ENCODE measurements around the gene METTL26. TPM values are rescaled to one million over a fixed set of nuclear protein-coding genes. Genes with fewer than 3 reads are reported as not detected.

METTL26 gene
- total RNA-seq, 1 donor from 2014 or later, result 59.4 TPM

DNA sequence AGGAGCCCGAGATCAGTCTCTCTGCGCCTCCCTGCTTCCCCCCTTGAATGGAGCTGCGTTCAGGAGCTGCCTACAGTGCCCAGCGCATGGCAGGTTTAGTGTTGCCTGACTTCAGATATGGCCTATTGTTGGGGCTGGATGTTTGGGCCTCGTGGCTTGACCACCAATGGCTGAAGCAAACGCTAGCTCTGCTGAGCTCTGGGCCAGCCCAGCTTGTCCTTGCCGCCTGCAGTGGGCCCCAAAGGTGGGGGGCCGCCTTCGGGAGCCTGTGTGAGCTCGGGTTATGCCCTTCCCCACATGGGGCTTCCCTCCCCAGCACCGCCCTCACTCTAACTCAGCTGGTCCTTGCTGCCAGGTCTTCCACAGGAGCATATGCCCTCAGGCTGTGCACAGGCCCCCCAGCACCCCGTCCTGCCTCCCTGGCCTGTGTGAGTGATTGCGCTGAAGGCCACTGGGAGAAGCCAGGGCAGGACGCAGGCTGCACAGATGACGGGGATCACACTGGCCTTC is 2.0 kb upstream of the METTL26 start:
- DNase-seq (ENCODE audit: low read depth in 2 of 2), result no peak

- DNase-seq (ENCODE audit: low read depth in 2 of 2), result peak; percentile 66 to 91
Measured at GRCh38 chr16:637081-638018, 1.2 kb upstream of the METTL26 start.

DNA sequence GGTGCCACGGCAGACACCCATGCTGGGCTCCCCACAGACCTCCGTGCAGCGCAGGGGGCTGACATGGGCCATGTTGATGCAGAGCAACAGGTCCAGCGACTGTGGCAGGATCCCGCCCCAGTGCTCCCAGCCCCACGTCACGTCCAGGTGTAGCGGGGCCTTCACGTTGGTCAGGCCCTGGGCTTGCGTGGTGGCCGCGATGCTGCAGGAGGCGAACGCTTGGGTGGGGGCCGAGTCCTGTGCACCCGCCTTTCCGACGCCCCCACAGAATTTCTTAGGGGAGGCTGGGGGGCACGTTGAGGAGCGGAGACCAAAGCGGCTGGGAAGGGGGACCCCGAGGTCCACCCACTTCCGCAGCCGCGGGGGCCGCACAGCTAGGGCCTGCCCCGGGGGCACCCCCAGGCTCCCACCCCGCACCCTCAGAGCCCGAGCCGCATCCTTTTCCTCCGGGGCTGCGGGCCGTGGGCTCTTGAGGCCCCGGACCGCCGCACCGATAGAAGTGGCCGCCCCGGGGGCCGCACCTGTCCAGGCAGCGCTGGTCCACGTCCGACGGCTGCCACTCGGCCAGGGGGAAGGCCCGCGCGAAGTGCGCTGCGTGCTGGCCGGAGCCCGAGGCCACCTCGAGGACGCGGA is 416 bp downstream of the METTL26 start:
- no peak for DNase-seq (ENCODE audit: low read depth in 2 of 2)

DNA sequence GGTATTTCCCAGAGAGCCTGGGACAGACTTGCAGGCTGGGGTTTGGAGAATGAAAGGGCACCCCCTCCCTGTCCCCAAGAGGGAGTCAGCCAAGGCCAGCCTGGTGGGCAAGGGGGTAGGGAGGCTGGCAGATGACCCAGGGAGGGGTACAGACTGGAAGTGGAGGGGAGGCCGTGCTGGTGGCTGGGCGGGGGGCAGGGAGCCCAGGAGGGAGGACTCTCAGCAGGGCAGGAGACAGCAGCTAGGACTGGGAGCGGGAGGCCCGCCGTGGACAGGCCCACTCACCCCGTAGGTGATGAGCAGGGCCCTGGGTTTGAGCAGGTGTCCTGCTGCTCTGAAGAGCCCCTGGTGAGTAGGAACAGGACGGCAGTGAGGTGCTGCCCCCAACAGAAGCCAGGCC is 1.1 kb downstream of the METTL26 start:
- DNase-seq (ENCODE audit: low read depth in 2 of 2), result no peak

- DNase-seq (ENCODE audit: low read depth in 2 of 2), result no peak
Measured at GRCh38 chr16:634051-634670, 1.9 kb downstream of the METTL26 start.

DNA sequence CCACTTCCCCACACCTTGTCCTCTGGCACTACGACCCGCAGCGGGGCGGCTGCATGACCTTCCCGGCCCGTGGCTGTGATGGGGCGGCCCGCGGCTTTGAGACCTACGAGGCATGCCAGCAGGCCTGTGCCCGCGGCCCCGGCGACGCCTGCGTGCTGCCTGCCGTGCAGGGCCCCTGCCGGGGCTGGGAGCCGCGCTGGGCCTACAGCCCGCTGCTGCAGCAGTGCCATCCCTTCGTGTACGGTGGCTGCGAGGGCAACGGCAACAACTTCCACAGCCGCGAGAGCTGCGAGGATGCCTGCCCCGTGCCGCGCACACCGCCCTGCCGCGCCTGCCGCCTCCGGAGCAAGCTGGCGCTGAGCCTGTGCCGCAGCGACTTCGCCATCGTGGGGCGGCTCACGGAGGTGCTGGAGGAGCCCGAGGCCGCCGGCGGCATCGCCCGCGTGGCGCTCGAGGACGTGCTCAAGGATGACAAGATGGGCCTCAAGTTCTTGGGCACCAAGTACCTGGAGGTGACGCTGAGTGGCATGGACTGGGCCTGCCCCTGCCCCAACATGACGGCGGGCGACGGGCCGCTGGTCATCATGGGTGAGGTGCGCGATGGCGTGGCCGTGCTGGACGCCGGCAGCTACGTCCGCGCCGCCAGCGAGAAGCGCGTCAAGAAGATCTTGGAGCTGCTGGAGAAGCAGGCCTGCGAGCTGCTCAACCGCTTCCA is 2.6 kb downstream of the METTL26 start:
- no peak for DNase-seq (ENCODE audit: low read depth in 2 of 2)

DNA sequence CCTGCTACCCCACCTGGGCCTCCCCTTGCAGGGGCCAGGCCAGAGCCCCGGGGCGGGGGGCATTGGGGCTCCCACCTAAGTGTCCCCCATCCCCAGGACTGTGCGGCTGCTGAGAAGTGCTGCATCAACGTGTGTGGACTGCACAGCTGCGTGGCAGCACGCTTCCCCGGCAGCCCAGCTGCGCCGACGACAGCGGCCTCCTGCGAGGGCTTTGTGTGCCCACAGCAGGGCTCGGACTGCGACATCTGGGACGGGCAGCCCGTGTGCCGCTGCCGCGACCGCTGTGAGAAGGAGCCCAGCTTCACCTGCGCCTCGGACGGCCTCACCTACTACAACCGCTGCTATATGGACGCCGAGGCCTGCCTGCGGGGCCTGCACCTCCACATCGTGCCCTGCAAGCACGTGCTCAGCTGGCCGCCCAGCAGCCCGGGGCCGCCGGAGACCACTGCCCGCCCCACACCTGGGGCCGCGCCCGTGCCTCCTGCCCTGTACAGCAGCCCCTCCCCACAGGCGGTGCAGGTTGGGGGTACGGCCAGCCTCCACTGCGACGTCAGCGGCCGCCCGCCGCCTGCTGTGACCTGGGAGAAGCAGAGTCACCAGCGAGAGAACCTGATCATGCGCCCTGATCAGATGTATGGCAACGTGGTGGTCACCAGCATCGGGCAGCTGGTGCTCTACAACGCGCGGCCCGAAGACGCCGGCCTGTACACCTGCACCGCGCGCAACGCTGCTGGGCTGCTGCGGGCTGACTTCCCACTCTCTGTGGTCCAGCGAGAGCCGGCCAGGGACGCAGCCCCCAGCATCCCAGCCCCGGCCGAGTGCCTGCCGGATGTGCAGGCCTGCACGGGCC is 3.4 kb downstream of the METTL26 start:
- DNase-seq (ENCODE audit: low read depth in 2 of 2), result no peak

DNA sequence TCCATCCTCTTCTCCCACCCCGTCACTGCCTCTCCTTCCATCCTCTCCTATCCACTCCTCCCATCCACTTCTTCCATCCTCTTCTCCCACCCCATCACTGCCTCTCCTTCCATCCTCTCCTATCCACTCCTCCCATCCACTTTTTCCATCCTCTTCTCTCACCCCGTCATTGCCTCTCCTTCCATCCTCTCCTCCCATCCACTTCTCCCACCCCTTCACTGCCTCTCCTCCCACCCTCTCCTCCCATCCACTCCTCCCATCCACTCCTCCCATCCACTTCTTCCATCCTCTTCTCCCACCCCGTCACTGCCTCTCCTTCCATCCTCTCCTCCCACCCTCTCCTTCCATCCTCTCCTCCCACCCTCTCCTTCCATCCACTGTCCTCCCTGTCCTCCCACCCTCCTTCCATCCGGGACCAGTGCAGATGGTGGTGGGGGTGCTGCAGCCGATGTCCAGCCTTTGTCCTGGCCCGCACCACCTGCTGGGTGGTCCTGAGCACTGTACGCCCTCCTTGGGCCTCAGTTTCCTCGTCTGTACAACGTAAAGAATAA is 4.2 kb downstream of the METTL26 start:
- DNase-seq (ENCODE audit: low read depth in 2 of 2), result no peak

GRCh38 chr16:630815-631405 is 5.2 kb downstream of the METTL26 start, which contains the start of gene WFIKKN1:
TSS of gene WFIKKN1 (plus strand) at chr16:630985. CDS start at chr16:631254, 269 bp downstream.
- DNase-seq (ENCODE audit: low read depth in 2 of 2), result no peak

DNA sequence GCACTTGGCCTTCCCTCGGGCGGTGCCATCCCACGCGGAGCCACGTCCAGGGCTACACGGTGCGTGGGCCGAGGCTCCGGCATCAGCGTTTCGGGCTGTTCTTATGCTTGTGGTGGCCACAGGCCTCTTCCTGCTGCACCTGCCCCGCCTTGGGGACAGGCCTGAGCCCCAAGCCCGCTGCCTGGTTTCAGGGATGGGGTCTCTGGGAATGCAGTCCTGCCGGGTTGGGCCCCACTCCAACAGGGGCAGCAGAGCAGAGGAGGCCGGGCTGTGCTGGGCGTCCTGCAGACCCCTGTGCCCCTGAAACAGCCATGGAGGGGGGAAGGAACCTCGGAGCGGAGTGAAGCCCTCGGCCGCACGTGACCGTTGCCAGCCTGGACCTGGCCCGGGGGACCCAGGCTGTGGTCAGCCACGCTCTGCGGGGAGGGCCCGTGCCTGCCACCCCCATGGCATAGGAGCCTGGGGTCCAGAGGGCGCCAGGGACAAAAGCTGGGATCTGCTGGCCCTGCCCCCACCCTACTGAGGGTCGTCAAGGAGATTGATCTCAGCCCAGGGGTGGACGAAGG is 5.8 kb downstream of the METTL26 start:
- DNase-seq (ENCODE audit: low read depth in 2 of 2), result no peak

DNA sequence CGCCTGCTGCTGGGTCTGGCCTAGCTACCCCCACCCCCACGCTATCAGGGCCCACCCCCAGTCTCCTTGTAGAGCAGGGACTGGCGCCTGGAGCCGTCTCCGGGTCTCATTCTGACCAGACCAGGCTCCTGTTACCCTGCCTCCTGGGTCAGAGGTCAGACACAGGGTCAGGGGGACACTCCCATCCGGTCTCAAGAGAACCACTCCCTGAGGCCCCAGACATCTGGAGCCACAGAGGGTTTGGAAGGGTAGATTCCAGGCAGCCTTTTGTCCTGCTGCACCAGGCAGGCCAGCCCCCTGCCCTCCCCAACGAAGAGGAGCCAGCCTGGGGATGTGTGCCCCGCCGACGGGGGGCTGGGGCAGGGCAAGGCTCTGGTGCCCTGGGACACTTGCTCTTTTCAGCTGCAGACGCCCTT is 6.3 kb downstream of the METTL26 start:
- DNase-seq (ENCODE audit: low read depth in 2 of 2), result no peak

- no peak for DNase-seq (ENCODE audit: low read depth in 2 of 2)
Measured at GRCh38 chr16:629185-629832, 6.8 kb downstream of the METTL26 start.

DNA sequence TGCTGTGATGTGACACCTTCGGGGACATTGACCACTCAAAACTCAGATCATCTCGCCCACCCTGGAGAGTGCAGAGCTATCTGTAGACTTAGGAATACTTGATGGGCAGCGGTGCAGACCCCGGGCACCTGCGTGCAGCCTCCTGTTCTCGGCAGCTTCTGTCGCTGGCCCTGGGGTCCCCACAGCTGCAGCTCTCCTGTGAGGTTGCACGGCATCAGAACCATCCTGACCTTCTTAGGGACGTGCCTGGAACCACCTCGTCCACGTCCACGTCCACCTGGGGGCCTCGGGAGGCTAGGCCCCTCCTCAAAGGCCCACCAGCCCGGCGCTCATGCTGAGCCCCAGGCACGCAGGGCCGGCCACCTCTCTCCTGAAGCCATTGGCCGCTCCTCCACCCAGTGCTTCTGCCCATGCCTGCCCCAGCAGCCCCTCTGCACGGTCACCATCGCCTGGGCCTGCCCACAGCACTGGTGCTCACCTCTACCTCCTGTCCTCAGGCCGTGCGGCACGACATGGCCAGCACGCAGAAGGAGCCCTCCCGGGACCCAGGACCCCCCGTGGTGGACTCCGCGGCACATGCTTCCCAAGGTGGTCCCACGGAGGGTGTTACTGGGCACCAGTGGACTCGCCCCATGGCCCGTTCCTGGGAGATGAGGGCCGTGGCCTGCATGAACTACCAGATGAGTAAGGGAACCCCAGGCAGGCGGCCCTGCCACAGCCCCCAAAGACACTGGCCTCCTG is 7.6 kb downstream of the METTL26 start:
- no peak for DNase-seq (ENCODE audit: low read depth in 2 of 2)

DNA sequence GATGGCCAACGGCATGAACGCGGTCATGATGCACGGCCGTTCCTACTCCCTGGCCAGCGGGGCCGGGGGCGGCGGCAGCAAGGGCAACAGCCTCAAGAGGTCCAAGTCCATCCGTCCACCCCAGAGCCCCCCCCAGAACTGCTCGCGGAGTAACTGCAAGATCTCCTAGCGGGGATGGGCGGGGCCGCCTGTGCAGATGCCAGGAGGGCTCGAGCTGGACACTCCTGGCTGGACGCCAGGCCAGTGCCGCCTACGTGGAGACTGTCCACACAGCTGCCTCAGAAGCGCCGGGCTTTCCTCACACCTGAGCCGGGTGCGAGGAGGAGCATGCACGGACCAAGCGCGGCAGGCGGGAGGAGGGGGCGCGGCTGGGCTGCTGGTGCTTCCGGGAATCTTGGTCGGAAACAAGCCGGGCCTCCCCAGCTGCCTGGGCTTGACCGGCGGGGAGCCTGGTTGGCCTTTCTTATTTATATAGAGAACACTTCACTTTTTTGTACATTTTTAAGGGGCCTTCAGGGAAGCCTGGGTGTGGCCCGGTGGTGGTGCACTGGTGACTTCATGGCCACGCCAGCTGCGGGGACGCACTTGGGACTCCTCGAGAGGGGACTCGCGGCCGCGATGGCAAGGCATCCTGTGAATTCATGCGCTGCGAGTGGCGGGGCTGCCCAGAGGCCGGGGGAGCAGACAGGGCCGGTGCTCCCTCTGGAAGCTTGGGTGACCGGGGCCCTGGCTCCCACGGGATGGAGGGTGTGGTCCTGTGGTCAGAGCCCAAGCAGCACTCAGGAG is 8.5 kb downstream of the METTL26 start:
- DNase-seq (ENCODE audit: low read depth in 2 of 2), result no peak

DNA sequence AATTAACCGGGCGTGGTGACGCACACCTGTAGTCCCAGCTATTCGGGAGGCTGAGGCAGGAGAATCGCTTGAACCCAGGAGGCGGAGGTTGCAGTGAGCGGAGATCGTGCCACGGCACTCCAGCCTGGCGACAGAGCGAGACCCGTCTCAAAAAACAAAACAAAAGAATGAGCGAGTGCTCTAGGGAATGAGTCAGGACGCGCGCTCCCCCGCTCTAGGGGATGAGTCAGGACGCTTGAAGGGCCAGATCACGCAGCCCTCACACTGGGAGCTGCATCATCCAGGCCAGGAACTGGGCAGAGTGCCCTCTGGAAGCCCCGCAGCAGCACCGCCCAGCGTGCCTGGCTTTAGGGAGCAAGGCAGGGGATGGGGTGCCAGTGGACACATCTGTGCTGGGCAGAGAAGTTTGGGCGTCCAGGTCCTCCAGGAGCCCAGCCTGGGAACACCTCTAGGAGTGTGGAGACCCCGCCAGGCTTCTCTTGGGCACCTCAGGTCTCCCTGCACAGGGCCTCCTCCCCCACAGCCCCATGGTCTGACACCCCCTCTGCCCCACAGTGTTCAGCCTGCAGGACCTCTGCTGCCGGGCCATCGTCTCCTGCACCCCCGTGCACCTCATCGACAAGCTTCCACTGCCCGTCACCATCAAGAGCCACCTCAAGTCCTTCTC is 9.2 kb downstream of the METTL26 start:
- DNase-seq (ENCODE audit: low read depth in 2 of 2), result peak in 1 of 2 donors; percentile 89

- no peak for DNase-seq (ENCODE audit: low read depth in 2 of 2)
Measured at GRCh38 chr16:625977-626765, 9.9 kb downstream of the METTL26 start.
